H1 (cell line): Measurements from ENCODE around the gene KISS1. TPM values are rescaled to one million over a fixed set of nuclear protein-coding genes. Genes with fewer than 3 reads are reported as not detected.

ENCODE experiments used
- polyA plus RNA-seq, 7 experiments: library from polyadenylated mRNA; depleted of rRNA in 3 of 7; stranded (reverse) in 5 of 7; unstranded in 2 of 7; fragments of >200 nt in 5 of 7; fragments of 200-250 nt in 2 of 7; gene quantifications; 1 replicate in 5 of 7; 2 replicates in 1 of 7; 4 replicates in 1 of 7; pipeline versions ENCODE4 v1.2.1 to v1.2.3, GENCODE V29; 2011 to 2013; ENCODE audit warnings: missing spikeins in 2 of 7, mixed read lengths in 2 of 7
- total RNA-seq: library from RNA; stranded (reverse); fragmentation: NEBNext Ultra II Directional; extraction: Animal tissue kit (Norgen Biotek cat#: 25700); gene quantifications from 2 replicates; pipeline ENCODE4 v1.2.1, GENCODE V29; 2021

The KISS1 gene
- total and polyA plus RNA-seq, 2 of the 8 experiments (the other 6 are each of a cell fraction or from before 2014, with no cell fraction given) = 0.71 TPM; not detected in 1

Other genes starting within 250 kb of the KISS1 start
- gene SOX13, start 123.4 kb downstream of the KISS1 start, total RNA-seq = 173 and 180 TPM in 2 replicates
- 113 and 169 TPM in 2 replicates for gene SOX13, start 123.4 kb downstream of the KISS1 start, polyA plus RNA-seq (2011; rRNA removed)
- 20.1 and 23.1 TPM in 2 replicates for gene ETNK2, start 44.4 kb downstream of the KISS1 start, total RNA-seq
- gene ETNK2, start 44.4 kb downstream of the KISS1 start, polyA plus RNA-seq (2011; rRNA removed) = 24.5 and 26.7 TPM in 2 replicates
- gene REN, start 30.2 kb downstream of the KISS1 start, total RNA-seq = not detected in 2 replicates
- 0.05 and 0.11 TPM in 2 replicates for gene REN, start 30.2 kb downstream of the KISS1 start, polyA plus RNA-seq (2011; rRNA removed)
- 6.9 and 7.5 TPM in 2 replicates for gene GOLT1A, start 17.5 kb upstream of the KISS1 start, total RNA-seq
- 8.5 and 9.5 TPM in 2 replicates for gene GOLT1A, start 17.5 kb upstream of the KISS1 start, polyA plus RNA-seq (2011; rRNA removed)
- 17.0 and 20.2 TPM in 2 replicates for gene PLEKHA6, start 163.4 kb upstream of the KISS1 start, total RNA-seq
- gene PLEKHA6, start 163.4 kb upstream of the KISS1 start, polyA plus RNA-seq (2011; rRNA removed) = 4.8 and 7.6 TPM in 2 replicates
- 70.1 and 72.2 TPM in 2 replicates for gene PPP1R15B, start 215.3 kb upstream of the KISS1 start, total RNA-seq
- 14.4 and 20.0 TPM in 2 replicates for gene PPP1R15B, start 215.3 kb upstream of the KISS1 start, polyA plus RNA-seq (2011; rRNA removed)